Suppressor macrophage (primary cell): ENCODE measurements around the gene TMEM95.

Experiments used
- DNase-seq, 4 experiments: peaks; one replicate each; pipeline ENCODE4 v3.0.0-alpha.2; 2020 to 2022
- total RNA-seq, 17 experiments: gene quantifications; one replicate each; lab custom pipeline; 2026; ENCODE audit warnings: mixed read lengths in 6 of 17, inconsistent platforms in 3 of 17; lab: John Stamatoyannopoulos, UW

The TMEM95 gene, protein sequence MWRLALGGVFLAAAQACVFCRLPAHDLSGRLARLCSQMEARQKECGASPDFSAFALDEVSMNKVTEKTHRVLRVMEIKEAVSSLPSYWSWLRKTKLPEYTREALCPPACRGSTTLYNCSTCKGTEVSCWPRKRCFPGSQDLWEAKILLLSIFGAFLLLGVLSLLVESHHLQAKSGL
- total RNA-seq: 0 to 0.77 (median 0) reads per million in 17 experiments

DNA sequence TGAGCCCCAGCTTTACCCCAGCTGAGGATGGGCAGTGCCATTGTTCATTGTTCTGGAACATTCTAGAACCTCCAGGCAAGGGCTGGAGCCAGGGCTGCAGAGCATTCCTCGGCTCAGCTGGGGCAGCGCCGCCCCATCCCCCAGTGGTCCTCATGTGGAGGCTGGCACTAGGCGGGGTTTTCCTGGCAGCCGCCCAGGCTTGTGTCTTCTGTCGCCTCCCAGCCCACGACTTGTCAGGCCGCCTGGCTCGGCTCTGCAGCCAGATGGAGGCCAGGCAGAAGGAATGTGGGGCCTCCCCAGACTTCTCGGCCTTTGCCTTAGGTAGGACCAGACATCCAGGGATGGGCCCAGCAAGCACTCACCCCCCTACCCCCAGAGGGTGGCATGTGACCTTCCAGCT is at the start of gene TMEM95:
Gene TMEM95, plus strand, starts transcription at position 104 of the 400 bp plus-strand sequence. Its CDS starts 49 bp downstream, at position 153.
- no peak for DNase-seq

DNA sequence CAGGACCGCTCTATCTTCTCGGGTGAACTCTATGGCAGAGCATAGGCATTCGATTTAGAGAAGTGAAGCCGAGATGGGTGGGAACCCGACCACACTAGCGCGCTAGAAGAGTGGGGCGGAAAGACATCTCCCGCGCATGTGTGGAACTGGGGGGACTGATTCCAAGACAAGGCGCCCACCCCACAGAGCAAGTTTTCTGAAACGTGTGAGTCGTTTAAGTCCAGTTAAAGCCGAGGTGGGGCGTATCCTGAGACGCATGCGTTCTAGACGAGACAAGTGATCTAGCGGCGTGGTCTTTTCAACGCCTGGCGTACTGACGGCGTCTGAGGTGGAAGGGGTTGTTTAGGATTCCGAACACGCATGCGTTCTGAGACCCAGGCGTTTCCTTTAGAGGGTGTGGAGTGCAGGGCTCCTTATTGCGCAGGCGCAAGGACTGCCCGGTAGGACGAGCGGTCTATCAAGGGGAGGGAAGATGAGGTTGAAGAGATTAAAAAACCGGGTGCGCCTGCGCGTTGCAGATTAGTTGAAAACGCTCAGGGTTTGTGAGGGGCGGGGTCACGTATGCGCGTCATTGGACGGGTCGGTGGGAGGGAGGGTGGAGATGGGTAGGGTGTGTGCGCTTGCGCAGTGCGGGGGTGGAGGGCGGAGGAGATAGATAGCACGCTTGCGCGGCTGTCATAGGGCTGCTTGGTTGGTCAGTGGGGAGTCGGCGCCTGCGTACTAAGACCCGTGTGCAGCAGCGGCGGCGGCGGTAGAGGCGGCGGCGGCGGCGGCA is 47.9 kb upstream of the TMEM95 start, which contains the start of gene EIF5A:
Gene EIF5A, plus strand, starts transcription at position 718 of the 775 bp plus-strand sequence. CDS start 2,008 bp downstream, outside the sequence.
- DNase-seq: peak; percentile 100

DNA sequence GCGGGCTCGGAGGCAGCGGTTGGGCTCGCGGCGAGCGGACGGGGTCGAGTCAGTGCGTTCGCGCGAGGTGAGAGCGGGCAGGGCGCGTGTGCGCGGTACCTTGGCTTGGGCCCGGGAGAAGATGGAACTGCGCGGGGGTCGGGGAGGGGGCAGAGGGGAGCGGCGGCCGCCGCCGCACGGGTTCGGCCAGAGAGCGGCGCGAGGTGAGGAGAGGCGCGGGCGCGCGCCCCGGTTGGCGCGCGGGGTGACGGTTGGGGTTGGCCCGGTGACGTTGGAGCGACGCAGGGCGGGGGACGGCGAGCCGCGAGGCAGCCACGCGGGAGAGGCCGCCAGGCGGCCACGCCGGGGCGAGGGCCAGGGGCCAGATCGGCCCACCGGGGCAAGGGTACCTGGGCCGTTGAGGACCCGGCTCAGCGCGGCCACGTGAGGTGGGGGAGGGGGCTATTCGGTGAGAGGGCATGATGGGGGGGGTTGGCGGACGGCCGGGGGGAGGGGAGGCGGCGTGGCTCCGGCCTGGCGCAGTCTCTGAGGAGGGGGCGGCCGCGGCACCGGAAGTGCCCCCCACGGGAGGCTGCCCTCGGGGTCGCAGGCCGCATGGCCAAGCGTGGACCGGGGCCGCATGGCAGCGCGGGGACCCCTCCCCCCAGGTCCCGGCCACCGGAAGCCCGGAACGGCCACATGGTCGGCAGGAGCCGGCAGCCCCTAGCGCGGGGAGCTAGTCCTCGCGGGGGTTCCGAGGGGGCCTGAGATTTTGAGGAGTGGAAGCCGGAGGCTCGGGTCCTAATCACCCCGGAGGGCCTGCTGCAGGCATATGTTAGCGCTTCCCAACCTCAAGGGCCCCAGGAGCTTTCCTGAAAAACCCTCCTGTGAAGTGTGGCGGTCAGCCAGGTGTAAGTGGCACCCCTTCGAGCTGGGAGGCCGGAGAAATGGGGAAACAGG is 47.0 kb upstream of the TMEM95 start:
- DNase-seq: peak; percentile 76 to 90 (median 80)

DNA sequence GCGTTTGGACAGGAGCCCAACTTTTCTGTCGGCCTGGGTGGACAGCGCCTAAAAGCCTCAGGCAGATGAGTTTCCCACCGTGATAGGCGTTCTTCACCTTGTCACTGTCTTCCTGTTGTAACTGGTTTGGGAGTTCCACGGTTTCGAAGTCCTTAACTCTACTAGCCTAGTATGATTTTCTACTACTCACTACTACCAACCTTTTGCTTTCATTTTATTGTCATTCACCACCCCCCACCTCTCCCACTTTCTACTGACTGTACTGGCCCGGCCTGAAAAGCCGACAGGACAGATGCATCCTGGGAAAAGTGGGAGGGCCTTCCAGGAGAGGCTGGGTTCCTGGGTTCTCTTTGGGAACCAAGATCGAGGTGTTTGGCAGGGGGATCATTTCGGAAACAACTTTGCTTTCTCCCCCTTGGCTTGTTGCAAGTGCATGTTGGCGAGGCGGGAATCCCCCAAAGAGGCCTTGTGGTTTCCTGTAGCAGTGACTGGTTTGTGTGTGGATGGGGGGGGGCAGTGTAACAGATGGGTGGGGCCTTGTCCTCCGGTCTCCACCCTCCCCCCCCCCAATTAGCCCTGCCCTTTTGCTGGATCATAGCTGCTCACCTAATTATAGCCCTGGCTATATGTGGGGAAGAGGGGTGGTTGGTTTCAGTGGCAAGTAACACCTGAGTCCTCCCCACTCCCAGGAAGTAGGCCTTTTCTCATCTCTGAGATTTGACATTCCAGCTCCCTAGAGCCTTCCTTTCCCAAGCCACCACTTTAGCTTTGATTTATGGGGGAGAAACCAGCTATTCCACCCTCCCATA is 46.1 kb upstream of the TMEM95 start:
- DNase-seq: peak; percentile 69 to 83 (median 82)

DNA sequence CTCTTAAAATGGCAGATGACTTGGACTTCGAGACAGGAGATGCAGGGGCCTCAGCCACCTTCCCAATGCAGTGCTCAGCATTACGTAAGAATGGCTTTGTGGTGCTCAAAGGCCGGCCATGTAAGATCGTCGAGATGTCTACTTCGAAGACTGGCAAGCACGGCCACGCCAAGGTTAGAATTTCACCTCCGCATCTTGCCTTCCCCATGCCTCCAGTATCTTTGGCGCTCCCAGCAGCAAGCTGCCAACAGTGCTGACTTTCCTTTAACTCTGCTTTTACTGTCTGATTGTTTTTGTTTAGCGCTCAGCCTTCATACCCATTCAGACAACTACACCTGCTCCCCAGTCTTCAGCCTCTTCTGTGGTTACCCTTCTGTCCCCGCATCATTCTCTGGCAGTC is 45.3 kb upstream of the TMEM95 start:
- DNase-seq: no peak

DNA sequence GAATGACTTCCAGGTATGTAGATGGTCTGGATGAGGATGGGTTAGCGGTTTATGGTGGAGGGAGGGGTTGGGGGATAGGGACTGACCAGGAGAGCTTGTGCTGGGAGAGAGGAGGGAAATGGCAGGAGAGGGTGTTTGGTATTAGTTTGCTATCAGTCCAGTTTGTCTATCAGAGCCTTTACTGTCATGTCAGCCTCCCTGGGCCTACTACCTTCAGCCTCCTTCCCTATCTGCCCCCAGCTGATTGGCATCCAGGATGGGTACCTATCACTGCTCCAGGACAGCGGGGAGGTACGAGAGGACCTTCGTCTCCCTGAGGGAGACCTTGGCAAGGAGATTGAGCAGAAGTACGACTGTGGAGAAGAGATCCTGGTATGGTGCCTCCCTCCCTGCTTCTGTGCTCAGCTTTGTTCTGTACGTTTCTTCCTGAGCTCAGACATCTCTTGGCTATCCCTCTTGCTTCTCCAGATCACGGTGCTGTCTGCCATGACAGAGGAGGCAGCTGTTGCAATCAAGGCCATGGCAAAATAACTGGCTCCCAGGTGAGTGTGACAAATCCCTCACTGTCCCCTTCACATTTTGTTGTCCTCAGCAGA is 43.7 kb upstream of the TMEM95 start:
- no peak for DNase-seq

DNA sequence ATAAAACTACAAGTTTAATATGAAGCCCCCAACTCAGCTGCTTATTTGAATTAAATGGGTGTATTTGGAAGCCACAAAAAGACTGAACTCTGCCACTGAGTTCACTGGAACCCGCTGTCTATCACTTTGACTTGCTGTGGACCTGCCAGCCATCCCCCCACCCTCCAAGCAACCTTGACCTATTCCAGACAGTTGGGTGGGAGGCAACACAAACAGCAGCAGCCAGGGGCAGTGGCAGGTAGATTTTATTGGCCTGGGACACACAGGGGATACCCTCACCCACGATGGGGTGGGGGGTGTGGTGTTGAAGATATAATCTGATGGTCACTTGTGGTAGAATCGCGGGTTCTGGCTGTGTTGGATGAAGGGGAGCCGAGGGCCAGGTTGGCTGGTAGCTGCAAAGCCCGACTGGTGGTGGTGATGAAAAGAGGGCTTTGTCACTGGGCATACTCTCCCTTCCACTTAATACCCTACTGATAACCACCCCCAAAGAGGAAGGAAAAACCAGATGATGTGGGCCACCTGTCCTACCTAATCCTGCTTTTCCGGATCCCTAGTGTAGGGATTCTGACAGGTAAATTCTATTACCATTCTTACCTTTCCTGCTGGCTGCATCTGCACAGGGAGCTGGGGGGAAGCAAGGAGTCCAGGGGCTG is 42.4 kb upstream of the TMEM95 start:
- no peak for DNase-seq

DNA sequence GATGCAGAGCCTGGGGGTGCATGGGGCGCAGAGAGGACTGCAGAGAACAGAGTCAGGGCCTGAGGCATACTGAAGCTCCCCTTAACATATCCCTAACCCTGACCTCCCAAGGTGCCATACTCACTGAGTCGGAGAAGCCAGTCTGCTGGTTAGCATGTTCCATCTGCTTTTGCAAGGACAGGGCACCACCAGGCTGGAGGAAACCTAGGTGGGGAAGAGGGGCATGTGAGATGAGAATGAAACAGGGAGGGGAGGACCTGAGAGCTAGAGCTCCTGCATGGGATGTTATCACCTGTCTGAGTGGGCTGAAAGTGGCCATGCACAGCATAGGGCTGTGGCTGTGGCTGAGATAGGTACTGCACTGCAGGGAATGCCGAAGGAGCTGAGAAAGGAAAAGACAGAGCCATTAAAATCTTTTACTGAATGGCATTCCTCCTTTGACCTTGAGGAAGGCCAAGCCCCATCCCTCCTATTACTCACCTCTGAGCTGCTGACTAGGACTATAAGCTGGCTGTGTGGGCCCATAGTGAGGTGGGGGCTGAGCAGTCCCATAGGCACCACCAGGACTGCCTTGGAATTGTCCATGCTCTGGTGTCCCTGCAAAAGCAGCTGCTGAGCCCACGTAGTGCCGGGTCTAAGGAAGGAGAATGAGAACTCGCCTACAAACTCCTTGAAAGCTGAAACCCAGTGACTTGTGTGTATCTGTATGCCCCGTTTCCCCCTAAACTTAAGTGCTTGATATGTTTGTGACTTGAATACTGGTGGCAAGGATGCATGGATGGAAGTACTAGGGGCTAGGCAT is 41.7 kb upstream of the TMEM95 start:
- no peak for DNase-seq

DNA sequence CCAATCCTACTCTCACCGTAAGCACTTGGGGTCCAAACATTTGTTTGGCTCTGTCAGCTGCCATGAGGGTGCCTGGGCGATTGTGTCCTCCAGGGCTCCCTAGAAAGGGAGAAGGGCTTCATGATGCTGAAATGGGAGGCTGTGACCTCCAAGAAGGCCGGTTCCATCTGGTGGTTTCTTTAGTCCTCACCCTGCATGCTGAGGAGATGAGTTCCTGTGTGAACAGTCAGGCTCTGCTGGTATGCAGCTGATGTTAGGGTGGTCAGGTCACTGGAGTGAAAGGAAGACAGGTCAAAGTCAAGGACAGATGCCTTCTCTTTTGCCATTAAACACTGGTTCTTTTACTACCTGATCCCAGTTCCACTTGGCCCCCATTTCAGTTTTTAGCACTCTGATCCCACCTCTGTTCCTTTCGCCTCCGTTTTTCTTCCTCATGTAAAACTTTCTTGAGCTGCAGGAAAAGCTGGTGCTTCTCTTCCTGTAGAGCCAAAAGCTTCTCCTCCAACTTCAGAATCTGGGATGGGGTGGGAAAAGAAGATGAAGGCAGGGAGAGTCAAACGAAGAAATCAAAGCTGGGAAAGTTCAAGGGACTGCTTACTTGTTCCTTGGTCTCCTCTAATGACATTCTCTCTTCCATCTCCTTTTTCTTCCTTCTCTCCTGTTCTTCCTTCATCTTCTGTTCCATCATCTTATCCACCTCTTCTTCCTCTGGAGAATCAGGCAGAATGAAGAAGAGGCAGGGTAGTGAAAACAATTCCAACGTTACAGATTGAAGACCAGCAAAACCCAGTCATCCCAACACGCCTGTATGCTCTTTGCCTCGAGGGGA is 40.9 kb upstream of the TMEM95 start:
- no peak for DNase-seq

DNA sequence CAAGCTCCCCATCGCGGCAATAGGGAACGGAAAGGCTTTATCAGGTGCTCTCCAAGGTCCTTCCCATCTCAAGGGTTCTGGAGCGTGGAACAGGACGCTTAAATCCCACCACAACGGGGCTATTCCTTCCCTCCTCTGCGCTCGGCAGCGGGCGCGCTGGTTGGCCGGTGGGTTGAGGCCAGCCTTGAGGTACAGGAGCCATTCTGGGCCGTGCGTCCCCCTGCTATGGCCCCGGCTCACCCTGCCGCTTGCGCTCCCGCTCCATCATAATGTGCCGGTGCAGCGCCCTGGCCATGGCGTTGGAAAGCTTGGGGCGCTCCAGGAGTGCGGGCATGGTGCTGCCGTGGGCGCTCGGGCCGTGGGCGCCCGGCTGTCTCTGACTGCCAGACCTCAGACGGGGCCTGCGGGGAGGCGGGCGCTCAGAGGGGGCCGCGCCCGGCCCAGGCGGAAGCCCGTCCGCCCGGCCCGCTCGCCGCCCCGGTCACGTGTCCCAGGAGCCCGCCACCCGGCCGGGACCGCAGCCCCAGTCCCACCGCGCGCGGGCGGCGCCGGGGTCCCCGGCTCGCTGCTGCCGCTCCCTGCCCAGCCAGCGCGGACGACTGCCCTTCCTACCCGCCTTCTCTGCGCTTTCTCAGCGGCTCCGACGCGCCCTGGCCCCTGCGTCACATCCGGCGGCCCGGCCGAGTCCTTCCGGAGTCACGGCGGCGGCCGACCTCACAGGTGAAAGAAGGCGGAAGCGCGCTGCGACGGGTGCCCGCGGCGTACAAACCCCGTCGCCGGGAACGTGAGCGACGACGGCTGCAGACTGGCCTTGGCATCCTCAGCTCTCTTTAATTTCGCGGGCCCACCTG is 40.0 kb upstream of the TMEM95 start, which contains the start of gene GPS2:
Gene GPS2, minus strand, starts transcription at position 642 of the 851 bp plus-strand sequence. Its CDS starts 308 bp downstream, at position 334.
- DNase-seq: peak; percentile 90 to 96 (median 94)

DNA sequence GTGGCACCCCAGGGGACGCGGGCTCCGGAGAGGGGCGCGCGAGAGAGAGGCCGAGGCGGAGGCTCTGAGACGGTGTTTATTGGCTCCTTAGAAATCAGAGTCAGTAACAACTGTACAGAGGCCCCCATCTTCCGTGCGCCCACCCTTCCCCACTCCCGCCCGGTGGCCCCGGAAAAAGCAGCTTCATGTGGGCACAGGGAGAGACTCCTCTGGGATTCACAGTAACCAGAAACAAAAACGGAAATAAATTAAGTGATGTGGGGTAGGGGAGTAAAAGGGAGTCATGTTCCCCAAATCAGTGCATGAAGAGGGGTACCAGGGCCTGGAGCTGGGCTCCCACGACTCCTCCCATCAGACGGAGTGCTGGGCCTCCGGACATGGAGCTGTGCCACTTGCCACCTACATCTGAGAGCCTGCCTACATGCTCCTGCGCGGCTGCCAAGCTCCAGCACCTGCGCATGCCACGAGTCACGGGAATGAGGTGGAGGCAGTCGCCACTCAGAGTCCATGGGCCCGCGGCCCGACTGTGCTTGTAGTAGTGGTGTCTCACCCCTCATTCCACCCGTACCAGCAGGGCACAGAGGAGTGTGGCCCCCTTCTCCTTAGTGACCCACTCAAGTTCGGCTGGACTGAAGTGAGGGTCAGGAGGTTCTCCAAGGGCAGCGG is 39.3 kb upstream of the TMEM95 start:
- DNase-seq: no peak

DNA sequence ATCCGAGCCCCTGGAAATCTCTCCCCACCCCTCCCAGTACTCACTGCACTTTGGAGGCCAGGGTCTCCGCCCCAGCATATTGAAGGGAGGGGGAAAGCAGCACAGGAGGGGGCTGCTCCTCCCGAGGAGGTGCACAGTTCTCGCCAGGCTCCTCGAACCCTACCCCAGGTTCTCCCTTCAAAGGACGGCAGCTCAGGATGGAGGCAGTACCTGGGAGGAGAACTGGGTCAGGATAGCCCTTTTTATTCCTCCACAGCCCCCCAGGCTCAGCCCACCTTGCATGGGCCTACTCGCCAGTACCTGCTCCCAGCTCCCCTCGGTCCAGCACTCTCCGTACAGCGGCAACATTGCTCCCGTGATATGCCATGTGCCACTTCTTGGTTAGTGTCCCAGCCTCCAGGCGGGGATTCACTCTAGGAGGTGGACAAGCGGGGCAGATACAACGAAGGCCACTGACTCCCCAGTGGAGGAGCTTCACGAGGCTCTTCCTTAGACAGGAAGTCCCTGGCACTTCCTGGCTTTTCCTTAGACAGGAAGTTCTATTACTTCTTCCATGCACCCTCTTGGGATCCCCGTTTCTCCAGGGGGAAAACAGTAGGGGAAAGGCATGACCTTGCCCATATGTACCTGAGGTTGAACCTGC is 37.7 kb upstream of the TMEM95 start:
- no peak for DNase-seq

DNA sequence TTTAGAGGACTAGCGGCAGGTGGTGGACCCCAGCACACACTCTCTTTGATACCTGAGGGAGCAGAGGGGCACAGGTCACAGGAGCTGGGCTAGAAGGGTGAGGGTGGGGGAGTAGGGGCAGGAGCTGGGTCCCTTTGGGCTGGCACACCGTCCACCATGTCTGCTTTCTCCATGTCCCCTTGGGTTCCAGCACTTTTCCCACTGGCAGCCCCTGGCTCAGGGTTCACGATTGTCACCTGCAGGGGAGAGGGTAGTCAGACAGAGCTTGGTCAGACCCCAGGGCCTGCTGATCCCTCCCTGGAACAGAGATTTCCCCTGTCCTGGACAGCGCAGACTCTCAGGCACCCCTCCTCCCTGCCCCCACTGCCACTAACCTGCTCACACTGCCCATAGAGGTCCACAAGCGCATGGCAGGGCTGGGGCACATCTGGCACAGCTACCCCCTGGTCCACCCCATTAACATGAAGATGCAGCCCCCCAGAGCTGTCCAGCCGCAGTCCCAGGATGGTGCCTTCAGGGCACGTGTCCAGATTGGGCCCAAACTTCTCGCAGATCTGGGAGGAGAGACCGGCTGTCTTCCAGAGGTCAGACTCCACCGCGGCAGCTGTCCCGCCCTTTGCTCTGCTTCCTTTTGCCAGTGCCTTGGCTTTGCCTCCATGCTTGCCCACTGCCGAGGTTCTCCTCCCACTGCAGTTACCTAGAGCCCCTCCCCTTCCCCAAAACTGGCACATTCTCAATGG is 36.7 kb upstream of the TMEM95 start:
- DNase-seq: no peak

DNA sequence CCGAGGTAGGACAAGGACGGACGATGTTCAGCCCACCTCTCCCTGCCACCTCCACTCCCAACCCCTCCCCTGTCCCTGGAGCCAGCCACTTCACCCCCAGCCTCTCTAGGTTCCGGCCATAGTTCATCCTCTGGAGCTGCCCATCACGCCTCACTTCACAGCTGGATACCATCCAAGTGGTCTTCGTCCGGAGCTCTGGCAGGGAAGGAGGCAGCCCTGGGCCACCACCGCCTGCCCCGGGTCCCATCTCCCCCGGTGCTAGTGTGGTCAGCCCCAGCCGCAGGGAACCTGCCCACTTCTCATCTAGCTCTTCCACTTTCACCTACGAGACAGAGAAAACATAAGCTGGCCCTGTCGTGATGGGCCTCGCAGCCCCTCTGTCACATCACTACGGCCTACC is 33.5 kb upstream of the TMEM95 start:
- DNase-seq: no peak

DNA sequence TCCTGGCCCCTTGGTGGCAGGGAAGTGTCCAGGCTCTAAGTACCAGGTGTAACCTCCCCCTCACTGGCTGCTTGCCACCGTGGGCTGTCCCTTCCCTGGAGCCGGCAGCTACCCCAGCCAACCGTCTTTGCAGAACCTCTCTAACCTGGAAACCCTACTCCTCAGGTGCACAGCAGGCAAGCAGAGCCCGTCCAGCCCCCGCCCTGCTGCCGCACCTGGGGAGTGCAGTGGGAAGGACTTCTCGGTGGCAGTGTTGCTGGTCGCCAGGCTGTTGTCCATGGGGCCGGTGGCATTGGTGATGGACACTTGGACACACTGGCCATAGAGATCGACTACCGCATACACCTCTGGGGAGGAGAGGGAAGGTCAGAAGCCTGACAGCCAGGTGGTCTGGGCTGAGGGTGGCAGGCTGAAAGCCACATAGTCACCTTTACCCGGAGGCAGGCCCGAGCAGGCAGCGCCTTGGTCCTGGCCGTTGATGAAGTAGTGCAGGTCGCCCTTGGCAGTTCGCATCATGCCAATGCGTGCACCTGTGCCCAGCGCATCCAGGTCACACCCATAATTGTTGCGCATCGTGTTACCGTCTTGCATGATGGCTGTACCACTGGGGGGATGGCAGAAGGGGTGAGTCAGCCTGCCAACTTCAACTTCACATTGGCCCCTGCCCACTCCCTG is 32.3 kb upstream of the TMEM95 start:
- DNase-seq: no peak
